NOMO-1 treated with dmso at 0.1 percent for 144 hours (cell line): ENCODE results near the gene ALMS1.
"Not testable (repeated sequence)": the region's sequence is repeated elsewhere in the genome, so short reads cannot be mapped to it uniquely, and the experiment has no call there.

Experiments used
- DNase-seq: peaks from one replicate; lab custom pipeline; 2025; ENCODE audit not compliant: unreplicated experiment; lab: John Stamatoyannopoulos, UW

Gene ALMS1

GRCh38 chr2:73403237-73403636 is 17.6 kb downstream of the ALMS1 start:
- DNase-seq, result no peak

- DNase-seq, result no peak
These were observed 18.8 kb downstream of the ALMS1 start for GRCh38 chr2:73404409-73404808.

- no peak for DNase-seq
These were observed 21.4 kb downstream of the ALMS1 start for GRCh38 chr2:73406996-73407395.

- DNase-seq, result no peak
These were observed 22.6 kb downstream of the ALMS1 start for GRCh38 chr2:73408198-73408597.

GRCh38 chr2:73414696-73415095 is 29.1 kb downstream of the ALMS1 start:
- no peak for DNase-seq

- DNase-seq, result no peak
These were observed 30.3 kb downstream of the ALMS1 start for GRCh38 chr2:73415906-73416305.

- DNase-seq, result no peak
These were observed 32.7 kb downstream of the ALMS1 start for GRCh38 chr2:73418343-73418742.

GRCh38 chr2:73423913-73424312 is 38.3 kb downstream of the ALMS1 start:
- DNase-seq, result no peak

- no peak for DNase-seq
These were observed 40.5 kb downstream of the ALMS1 start for GRCh38 chr2:73426176-73426575.

GRCh38 chr2:73436019-73436418 is 50.4 kb downstream of the ALMS1 start:
- no peak for DNase-seq

GRCh38 chr2:73444202-73444601 is 58.6 kb downstream of the ALMS1 start:
- DNase-seq, result no peak

GRCh38 chr2:73448856-73449255 is 63.2 kb downstream of the ALMS1 start:
- DNase-seq, result no peak

GRCh38 chr2:73449404-73449803 is 63.8 kb downstream of the ALMS1 start:
- DNase-seq, result no peak

GRCh38 chr2:73451263-73451972 is 65.8 kb downstream of the ALMS1 start:
- no peak for DNase-seq

- DNase-seq, result no peak
These were observed 72.3 kb downstream of the ALMS1 start for GRCh38 chr2:73457982-73458381.

- DNase-seq, result not testable (repeated sequence)
These were observed 76.8 kb downstream of the ALMS1 start for GRCh38 chr2:73462388-73462787.

- DNase-seq, result no peak
These were observed 82.7 kb downstream of the ALMS1 start for GRCh38 chr2:73468376-73468775.

GRCh38 chr2:73483874-73484273 is 98.2 kb downstream of the ALMS1 start:
- not testable (repeated sequence) for DNase-seq

- no peak for DNase-seq
These were observed 101.5 kb downstream of the ALMS1 start for GRCh38 chr2:73487112-73487657.

GRCh38 chr2:73488079-73488478 is 102.4 kb downstream of the ALMS1 start:
- no peak for DNase-seq

- no peak for DNase-seq
These were observed 103.4 kb downstream of the ALMS1 start for GRCh38 chr2:73489053-73489452.

- DNase-seq, result no peak
These were observed 108.4 kb downstream of the ALMS1 start for GRCh38 chr2:73494031-73494430.

- DNase-seq, result no peak
These were observed 118.4 kb downstream of the ALMS1 start for GRCh38 chr2:73503992-73504570.
